Measurements from ENCODE around the gene ODF2L. TPM values are rescaled to one million over a fixed set of nuclear protein-coding genes. Genes with fewer than 3 reads are reported as not detected.

ODF2L gene
- total RNA-seq, 1 donor = 57.9 TPM

DNA sequence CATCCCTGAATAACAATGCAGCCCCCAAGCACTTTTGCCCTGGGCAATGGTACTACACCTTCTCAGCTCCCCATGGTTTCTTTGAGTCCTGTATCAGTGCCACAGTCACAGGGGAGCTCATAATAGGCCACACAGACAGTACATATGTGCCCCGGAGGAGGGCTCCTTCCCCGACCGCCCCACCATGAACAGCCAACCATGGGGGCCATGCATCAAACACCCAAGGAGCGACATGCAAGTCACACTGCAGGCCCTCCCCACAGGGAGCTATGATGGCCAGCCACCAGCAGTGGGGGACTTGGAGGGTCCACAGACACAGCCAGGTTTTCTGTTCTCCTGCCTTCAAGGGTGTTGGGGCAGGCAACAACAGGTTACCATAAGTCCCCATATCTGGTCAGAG lies 14.8 kb upstream of the ODF2L start:
- no peaks in the 10 kb centered on the region for H3K4me1 ChIP-seq (ENCODE audit: insufficient read depth, low read length)
- no peaks in the 10 kb centered on the region for H3K9me3 ChIP-seq (ENCODE audit: low read depth, low read length)
- H3K4me3 ChIP-seq (ENCODE audit: low read length) = no peak overlapping the region
- no peaks in the 10 kb centered on the region for H3K27me3 ChIP-seq (ENCODE audit: insufficient read depth, low read length)

DNA sequence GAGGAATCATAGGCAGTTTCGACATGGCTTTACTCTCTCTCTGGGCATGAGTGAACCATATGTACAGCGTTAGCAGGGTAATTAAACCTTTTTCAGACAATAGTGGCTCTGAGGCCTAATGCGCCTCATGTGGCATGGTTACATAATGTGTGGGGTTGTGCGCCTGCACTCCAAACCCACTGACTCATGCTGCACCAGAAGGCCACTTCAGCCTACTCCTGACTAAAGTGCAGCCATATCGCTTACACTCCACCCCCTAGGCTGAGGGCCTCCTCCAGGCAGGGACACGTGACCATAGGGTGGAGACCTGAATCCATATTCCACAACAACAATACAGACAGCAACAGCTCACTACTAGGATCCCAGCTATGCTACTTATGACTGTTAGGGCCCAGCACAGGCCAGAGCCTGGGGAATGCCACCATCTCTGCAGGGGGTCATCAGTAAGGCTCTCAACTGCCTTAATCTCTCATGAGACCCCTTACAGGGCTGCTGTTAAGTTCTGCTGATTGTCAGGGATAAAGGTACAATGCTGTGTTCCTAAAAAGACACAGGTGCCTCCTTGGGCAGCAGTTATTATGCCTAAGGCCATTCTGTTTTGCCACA lies 13.4 kb upstream of the ODF2L start:
- no peaks in the 10 kb centered on the region for H3K9me3 ChIP-seq (ENCODE audit: low read depth, low read length)
- no peaks in the 10 kb centered on the region for H3K27me3 ChIP-seq (ENCODE audit: insufficient read depth, low read length)
- no peaks in the 10 kb centered on the region for H3K4me1 ChIP-seq (ENCODE audit: insufficient read depth, low read length)
- no peak overlapping the region for H3K4me3 ChIP-seq (ENCODE audit: low read length)

DNA sequence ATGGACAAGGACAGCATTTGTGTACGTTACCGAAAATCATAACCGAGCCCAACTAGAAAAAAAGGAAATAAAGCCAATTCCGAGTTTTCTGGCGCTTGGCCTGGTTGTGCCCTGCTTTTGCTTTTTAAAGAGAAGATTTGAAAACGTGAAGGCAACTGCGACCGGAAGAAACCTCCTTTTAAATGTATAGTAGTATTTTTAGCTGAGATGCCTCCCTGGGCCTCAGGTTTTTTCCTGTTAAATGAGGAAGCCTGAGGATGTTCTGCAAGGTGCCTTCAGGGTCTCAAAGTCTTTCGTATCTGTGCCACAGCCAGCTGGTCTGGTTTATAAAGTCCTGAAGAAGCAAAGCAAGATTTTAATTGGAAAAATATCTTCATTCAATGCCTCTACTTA lies 371 bp upstream of the ODF2L start:
- Histone ChIP-seq H3K27me3 (ENCODE audit: insufficient read depth, low read length) (no peaks in the 10 kb centered on the region), H3K4me1 (ENCODE audit: insufficient read depth, low read length) (peaks cover 26% of the 10 kb centered on the region), H3K4me3 (ENCODE audit: low read length) (peak overlapping the region; percentile 87), H3K9me3 (ENCODE audit: low read depth, low read length) (no peaks in the 10 kb centered on the region)

- Histone ChIP-seq H3K4me1 (ENCODE audit: insufficient read depth, low read length) (peaks cover 33% of the 10 kb centered on the region), H3K4me3 (ENCODE audit: low read length) (no peak overlapping the region)
These were observed 1.7 kb downstream of the ODF2L start for GRCh38 chr1:86394416-86394815.

DNA sequence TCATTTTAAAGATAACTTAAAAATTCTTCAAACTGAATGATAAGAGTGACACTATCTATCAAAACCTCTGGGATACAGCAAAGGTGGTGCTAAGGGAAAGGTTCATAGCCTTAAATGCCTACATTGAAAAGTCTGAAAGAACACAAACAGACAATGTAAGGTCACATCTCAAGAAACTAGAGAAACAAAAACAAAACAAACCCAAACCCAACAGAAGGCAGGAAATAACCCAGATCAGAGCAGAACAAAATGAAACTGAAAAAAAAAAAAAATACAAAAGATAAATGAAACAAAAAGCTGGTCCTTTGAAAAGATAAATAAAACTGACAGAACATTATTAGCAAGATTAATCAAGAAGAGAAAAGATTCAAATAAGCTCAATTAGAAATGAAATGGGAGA lies 6.8 kb downstream of the ODF2L start:
- H3K9me3 ChIP-seq (ENCODE audit: low read depth, low read length) = no peaks in the 10 kb centered on the region
- H3K4me1 ChIP-seq (ENCODE audit: insufficient read depth, low read length) = peaks cover 12% of the 10 kb centered on the region
- H3K4me3 ChIP-seq (ENCODE audit: low read length) = no peak overlapping the region
- H3K27me3 ChIP-seq (ENCODE audit: insufficient read depth, low read length) = no peaks in the 10 kb centered on the region

More at GRCh38 chr1:86394416-86394815, 1.7 kb downstream of the ODF2L start:
- H3K9me3 ChIP-seq (ENCODE audit: low read depth, low read length) = no peaks in the 10 kb centered on the region
- no peaks in the 10 kb centered on the region for H3K27me3 ChIP-seq (ENCODE audit: insufficient read depth, low read length)

- peaks cover 7% of the 10 kb centered on the region for H3K4me1 ChIP-seq (ENCODE audit: insufficient read depth, low read length)
- no peak overlapping the region for H3K4me3 ChIP-seq (ENCODE audit: low read length)
- no peaks in the 10 kb centered on the region for H3K27me3 ChIP-seq (ENCODE audit: insufficient read depth, low read length)
- no peaks in the 10 kb centered on the region for H3K9me3 ChIP-seq (ENCODE audit: low read depth, low read length)
These were observed 7.3 kb downstream of the ODF2L start for GRCh38 chr1:86388777-86389176.

GRCh38 chr1:86387916-86388627 lies 8.1 kb downstream of the ODF2L start:
- Histone ChIP-seq H3K4me3 (ENCODE audit: low read length) (no peak overlapping the region), H3K27me3 (ENCODE audit: insufficient read depth, low read length) (no peaks in the 10 kb centered on the region), H3K4me1 (ENCODE audit: insufficient read depth, low read length) (peaks cover 7% of the 10 kb centered on the region), H3K9me3 (ENCODE audit: low read depth, low read length) (no peaks in the 10 kb centered on the region)

DNA sequence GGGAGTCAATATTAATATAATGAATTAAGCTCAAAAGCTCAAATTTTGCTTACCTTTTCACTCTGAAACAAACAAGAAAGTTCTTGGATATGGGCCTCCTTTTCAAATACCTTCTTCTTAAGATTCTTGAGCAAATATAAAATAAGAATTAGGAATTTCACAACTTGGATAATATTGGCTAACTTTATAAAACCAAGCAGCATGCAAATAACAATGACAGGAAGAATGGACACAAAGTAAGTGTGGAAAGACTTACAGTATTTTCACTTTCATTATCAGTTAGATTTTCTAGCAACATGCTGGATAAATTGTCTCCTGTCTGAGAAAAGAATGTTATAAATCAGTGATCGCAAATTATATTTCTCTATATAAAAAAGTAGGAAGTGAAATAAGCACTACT lies 13.2 kb downstream of the ODF2L start:
- Histone ChIP-seq H3K4me3 (ENCODE audit: low read length) (no peak overlapping the region), H3K27me3 (ENCODE audit: insufficient read depth, low read length) (no peaks in the 10 kb centered on the region), H3K4me1 (ENCODE audit: insufficient read depth, low read length) (no peaks in the 10 kb centered on the region), H3K9me3 (ENCODE audit: low read depth, low read length) (no peaks in the 10 kb centered on the region)

GRCh38 chr1:86381223-86381622 lies 14.9 kb downstream of the ODF2L start:
- Histone ChIP-seq H3K27me3 (ENCODE audit: insufficient read depth, low read length) (no peaks in the 10 kb centered on the region), H3K4me1 (ENCODE audit: insufficient read depth, low read length) (no peaks in the 10 kb centered on the region), H3K9me3 (ENCODE audit: low read depth, low read length) (no peaks in the 10 kb centered on the region), H3K4me3 (ENCODE audit: low read length) (no peak overlapping the region)

DNA sequence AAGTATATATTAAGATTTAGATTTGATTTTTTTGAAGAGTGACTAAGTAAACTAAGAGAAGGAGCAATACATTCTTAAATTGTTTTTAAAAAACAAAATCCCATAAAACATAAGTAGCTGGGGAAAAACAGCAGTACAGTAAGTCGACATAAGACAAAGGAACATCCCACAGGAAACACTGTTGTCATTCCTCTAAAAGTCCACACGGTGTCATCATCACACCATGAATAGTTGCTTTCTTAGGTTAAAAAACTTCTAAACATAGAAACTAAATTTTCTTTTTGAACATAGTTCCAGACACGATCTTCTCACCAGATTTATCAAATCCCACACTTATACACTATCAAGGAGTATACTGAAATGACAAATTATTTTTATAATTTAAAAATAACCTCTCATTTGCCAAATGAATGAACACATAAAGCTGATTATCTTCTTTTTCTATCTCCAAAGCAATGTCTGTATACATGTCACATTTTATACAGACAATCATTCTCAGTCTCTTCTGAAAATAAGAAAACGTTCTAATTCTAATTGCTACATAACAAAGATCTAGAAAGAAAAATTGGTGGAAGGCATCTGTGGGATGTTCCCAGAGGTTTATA lies 15.8 kb downstream of the ODF2L start:
- H3K27me3 ChIP-seq (ENCODE audit: insufficient read depth, low read length) = no peaks in the 10 kb centered on the region
- no peak overlapping the region for H3K4me3 ChIP-seq (ENCODE audit: low read length)
- no peaks in the 10 kb centered on the region for H3K4me1 ChIP-seq (ENCODE audit: insufficient read depth, low read length)
- H3K9me3 ChIP-seq (ENCODE audit: low read depth, low read length) = no peaks in the 10 kb centered on the region

DNA sequence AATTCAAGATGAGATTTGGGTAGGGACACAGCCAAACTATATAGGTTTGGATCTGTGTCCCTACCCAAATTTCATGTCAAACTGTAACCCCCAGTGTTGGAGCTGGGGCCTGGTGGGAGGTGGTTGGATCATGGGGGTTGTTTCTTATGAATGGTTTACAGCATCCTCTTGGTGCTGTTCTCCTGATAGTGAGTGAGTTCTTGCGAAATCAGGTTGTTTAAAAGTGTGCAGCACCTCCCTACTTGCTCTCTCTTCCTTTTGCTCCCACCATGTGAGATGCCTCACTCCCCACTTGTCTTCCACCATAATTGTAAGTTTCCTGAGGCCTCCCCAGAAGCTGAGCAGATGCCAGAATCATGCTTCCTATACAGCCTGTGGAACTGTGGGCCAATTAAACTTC lies 17.3 kb downstream of the ODF2L start:
- Histone ChIP-seq H3K4me3 (ENCODE audit: low read length) (no peak overlapping the region), H3K27me3 (ENCODE audit: insufficient read depth, low read length) (no peaks in the 10 kb centered on the region), H3K4me1 (ENCODE audit: insufficient read depth, low read length) (no peaks in the 10 kb centered on the region), H3K9me3 (ENCODE audit: low read depth, low read length) (no peaks in the 10 kb centered on the region)

DNA sequence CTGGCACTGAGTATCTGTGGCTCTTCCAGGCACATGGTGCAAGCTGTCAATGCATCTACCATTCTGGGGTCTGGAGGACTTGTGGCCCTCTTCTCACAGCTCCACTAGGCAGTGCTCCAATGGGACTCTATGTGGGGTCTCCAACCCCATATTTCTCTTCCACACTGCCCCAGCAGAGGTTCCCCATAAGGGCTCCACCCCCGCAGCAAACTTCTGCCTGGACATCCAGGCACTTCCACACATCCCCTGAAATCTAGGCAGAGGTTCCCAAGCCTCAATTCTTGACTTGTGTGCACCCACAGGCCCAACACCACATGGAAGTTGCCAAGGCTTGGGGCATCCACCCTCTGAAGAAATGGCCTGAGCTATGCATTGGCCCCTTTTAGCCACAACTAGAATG lies 18.8 kb downstream of the ODF2L start:
- H3K4me1 ChIP-seq (ENCODE audit: insufficient read depth, low read length) = no peaks in the 10 kb centered on the region
- H3K4me3 ChIP-seq (ENCODE audit: low read length) = no peak overlapping the region
- no peaks in the 10 kb centered on the region for H3K9me3 ChIP-seq (ENCODE audit: low read depth, low read length)

DNA sequence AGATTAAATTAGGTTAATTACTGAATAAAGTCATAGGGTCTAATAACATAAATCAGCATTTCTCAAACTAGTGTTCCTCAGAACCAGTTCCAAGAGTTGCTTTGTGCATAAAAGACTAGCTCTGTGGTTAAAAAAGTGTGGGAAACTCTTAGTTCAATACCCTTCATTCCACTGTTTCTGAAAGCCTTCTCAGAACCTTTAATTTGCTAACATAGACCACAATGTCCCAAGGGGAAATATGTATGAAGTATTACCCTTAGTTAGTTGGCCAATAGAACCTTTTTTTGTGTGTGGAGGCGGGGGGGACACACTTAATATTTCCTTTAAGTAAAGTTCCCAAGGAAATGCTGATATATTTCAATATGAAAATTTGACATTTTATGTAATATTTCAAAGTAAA lies 20.4 kb downstream of the ODF2L start:
- Histone ChIP-seq H3K27me3 (ENCODE audit: insufficient read depth, low read length) (no peaks in the 10 kb centered on the region), H3K4me3 (ENCODE audit: low read length) (no peak overlapping the region), H3K4me1 (ENCODE audit: insufficient read depth, low read length) (no peaks in the 10 kb centered on the region), H3K9me3 (ENCODE audit: low read depth, low read length) (no peaks in the 10 kb centered on the region)

More for the DNA sequence above, 18.8 kb downstream of the ODF2L start:
- no peaks in the 10 kb centered on the region for H3K27me3 ChIP-seq (ENCODE audit: insufficient read depth, low read length)

- no peak overlapping the region for H3K4me3 ChIP-seq (ENCODE audit: low read length)
- no peaks in the 10 kb centered on the region for H3K27me3 ChIP-seq (ENCODE audit: insufficient read depth, low read length)
- no peaks in the 10 kb centered on the region for H3K9me3 ChIP-seq (ENCODE audit: low read depth, low read length)
- H3K4me1 ChIP-seq (ENCODE audit: insufficient read depth, low read length) = peaks cover 7% of the 10 kb centered on the region
These were observed 25.5 kb downstream of the ODF2L start for GRCh38 chr1:86370601-86371022.

GRCh38 chr1:86365896-86366295 lies 30.2 kb downstream of the ODF2L start:
- Histone ChIP-seq H3K4me1 (ENCODE audit: insufficient read depth, low read length) (peaks cover 8% of the 10 kb centered on the region), H3K9me3 (ENCODE audit: low read depth, low read length) (no peaks in the 10 kb centered on the region)

GRCh38 chr1:86362807-86363206 lies 33.3 kb downstream of the ODF2L start:
- H3K9me3 ChIP-seq (ENCODE audit: low read depth, low read length) = no peaks in the 10 kb centered on the region
- peaks cover 8% of the 10 kb centered on the region for H3K4me1 ChIP-seq (ENCODE audit: insufficient read depth, low read length)
- no peaks in the 10 kb centered on the region for H3K27me3 ChIP-seq (ENCODE audit: insufficient read depth, low read length)
- H3K4me3 ChIP-seq (ENCODE audit: low read length) = no peak overlapping the region

More at GRCh38 chr1:86365896-86366295, 30.2 kb downstream of the ODF2L start:
- Histone ChIP-seq H3K4me3 (ENCODE audit: low read length) (no peak overlapping the region), H3K27me3 (ENCODE audit: insufficient read depth, low read length) (no peaks in the 10 kb centered on the region)

Data from mononuclear cell (primary cell).